PC-3 (cell line): Measurements from ENCODE around the gene NANP. TPM values are rescaled to one million over a fixed set of nuclear protein-coding genes. Genes with fewer than 3 reads are reported as not detected.

ENCODE experiments used
- ATAC-seq: fragments of 200-7000 bp; cut with Tn5 transposase; 2 replicates; pipeline ENCODE4 v1.9.1; 2020; ENCODE audit warnings: mild to moderate bottlenecking, moderate library complexity
- BruUV-seq: library from RNA; stranded (reverse); fragments of 400-500 nt; replicated peaks from 2 replicates; lab custom pipeline; 2021; lab: Mats Ljungman, UMichigan
- CTCF ChIA-PET: fragments of 300-600 bp; sonication (Branson Sonifier 250); formaldehyde crosslinking; loops from one replicate; lab custom pipeline; 2022; ENCODE audit warnings: antibody characterized with exemption; lab: Charles Lee
- POLR2A ChIA-PET: fragments of 300-600 bp; sonication (Branson Sonifier 250); formaldehyde crosslinking; loops from one replicate; lab custom pipeline; 2022; ENCODE audit warnings: antibody characterized with exemption; ENCODE audit not compliant: unreplicated experiment; lab: Charles Lee
- DNase-seq: peaks from one replicate; pipeline ENCODE4 v3.0.0-alpha.2; 2015
- H2AFZ ChIP-seq: fragments of 300-600 bp; sonication (generic); 2 replicates; pipeline ENCODE4 v1.6.0; 2016; ENCODE audit warnings: antibody characterized with exemption, low read length
- H3F3A ChIP-seq: fragments of 300-600 bp; sonication (generic); one replicate; pipeline ENCODE4 v1.6.0; 2017; ENCODE audit warnings: antibody characterized with exemption, low read length, control low read depth, mild to moderate bottlenecking; ENCODE audit not compliant: unreplicated experiment
- H3K27ac ChIP-seq: fragments of 300-600 bp; sonication (generic); 2 replicates; pipeline ENCODE4 v1.5.1; 2016; ENCODE audit warnings: mild to moderate bottlenecking, low read length
- H3K27me3 ChIP-seq: fragments of 300-600 bp; sonication (generic); 2 replicates; pipeline ENCODE4 v1.6.1; 2016; ENCODE audit warnings: low read length, mixed read lengths
- H3K36me3 ChIP-seq: fragments of 300-600 bp; sonication (generic); 2 replicates; pipeline ENCODE4 v1.6.1; 2016; ENCODE audit warnings: low read depth, mixed run types, low read length, mixed read lengths
- H3K4me1 ChIP-seq: fragments of 300-600 bp; sonication (generic); 2 replicates; pipeline ENCODE4 v1.5.1; 2016; ENCODE audit warnings: low read length; ENCODE audit not compliant: insufficient read depth
- H3K4me2 ChIP-seq: fragments of 300-600 bp; sonication (generic); 2 replicates; pipeline ENCODE4 v1.6.0; 2016; ENCODE audit warnings: low read length
- H3K4me3 ChIP-seq: fragments of 300-600 bp; sonication (generic); 2 replicates; pipeline ENCODE4 v1.5.1; 2016; ENCODE audit warnings: mild to moderate bottlenecking, low read length, mixed read lengths
- H3K79me2 ChIP-seq: fragments of 300-600 bp; sonication (generic); 2 replicates; pipeline ENCODE4 v1.6.1; 2017; ENCODE audit warnings: low read length, mixed read lengths
- H3K9ac ChIP-seq: fragments of 300-600 bp; sonication (generic); 2 replicates; pipeline ENCODE4 v1.6.0; 2016; ENCODE audit warnings: mild to moderate bottlenecking, low read length
- H3K9me2 ChIP-seq: fragments of 300-600 bp; sonication (generic); replicated peaks from 2 replicates; pipeline ENCODE4 v1.6.1; 2016; ENCODE audit warnings: mixed run types, low read length, mixed read lengths
- H3K9me3 ChIP-seq: fragments of 300-600 bp; sonication (generic); 2 replicates; pipeline ENCODE4 v1.6.1; 2016; ENCODE audit warnings: low read length, mixed read lengths
- H4K20me1 ChIP-seq: fragments of 300-600 bp; sonication (generic); 2 replicates; pipeline ENCODE4 v1.6.1; 2016; ENCODE audit warnings: low read length, mixed read lengths
- CTCF ChIP-seq: fragments of 300-600 bp; sonication (generic); conservative IDR thresholded peaks from 2 replicates; pipeline ENCODE4 v1.5.1; 2017; ENCODE audit warnings: antibody characterized with exemption, low read depth, mild to moderate bottlenecking, low read length
- EZH2 ChIP-seq: fragments of 300-600 bp; sonication (generic); IDR thresholded peaks from one replicate; pipeline ENCODE4 v1.6.1; 2017; ENCODE audit warnings: antibody characterized with exemption, mild to moderate bottlenecking, low read length; ENCODE audit not compliant: unreplicated experiment
- EZH2phosphoT487 ChIP-seq: fragments of 300-600 bp; sonication (generic); IDR thresholded peaks from 2 replicates; pipeline ENCODE4 v1.6.1; 2018; ENCODE audit warnings: mild to moderate bottlenecking, antibody characterized with exemption, low read length, borderline replicate concordance
- intact Hi-C: fragments of 100-400 bp; cut with micrococcal nuclease; formaldehyde crosslinking; loops from 2 replicates; pipeline ENCODE4 v1.9.0; 2023
- total RNA-seq: library from RNA; depleted of rRNA; stranded (reverse); fragments of >200 nt; gene quantifications from 2 replicates; pipeline ENCODE4 v1.2.3, GENCODE V29; 2014

The NANP gene
- total RNA-seq, 1 experiment from 2014 or later, result 10.7 TPM

GRCh38 chr20:25580711-25581110, 43.1 kb downstream of the NANP start:
- peak; percentile 49 for DNase-seq
- BruUV-seq, result no TSS peak
- no peak overlapping the region for H2AFZ ChIP-seq
- no peaks in the 10 kb centered on the region for H3K9me3 ChIP-seq
- ChIA-PET CTCF (no interaction called here), POLR2A (no interaction called here)
- H3K27me3 ChIP-seq, result no peaks in the 10 kb centered on the region
- no peaks in the 10 kb centered on the region for H4K20me1 ChIP-seq
- peaks cover 8% of the 10 kb centered on the region for H3K4me1 ChIP-seq
- intact Hi-C loops, result no loop called here
- ATAC-seq, result no peak
- no peak overlapping the region for H3K9ac ChIP-seq
- no peaks in the 10 kb centered on the region for H3K36me3 ChIP-seq
- H3K4me2 ChIP-seq, result no peak overlapping the region
- peaks cover 8% of the 10 kb centered on the region for H3K79me2 ChIP-seq
- H3K9me2 ChIP-seq, result no peaks in the 10 kb centered on the region
- no peak overlapping the region for H3K27ac ChIP-seq
- no peaks in the 10 kb centered on the region for H3F3A ChIP-seq
- no peak for TF ChIP-seq CTCF
- TF ChIP-seq EZH2, result no peak
- TF ChIP-seq EZH2phosphoT487, result no peak
- no peak overlapping the region for H3K4me3 ChIP-seq

GRCh38 chr20:25579081-25579770, 44.6 kb downstream of the NANP start:
- H4K20me1 ChIP-seq, result no peaks in the 10 kb centered on the region
- no peaks in the 10 kb centered on the region for H3K36me3 ChIP-seq
- POLR2A ChIA-PET, result no interaction called here
- ATAC-seq (no peak), DNase-seq (no peak)
- CTCF ChIA-PET, result no interaction called here
- H3K9me3 ChIP-seq, result no peaks in the 10 kb centered on the region
- no peak overlapping the region for H3K4me3 ChIP-seq
- no peaks in the 10 kb centered on the region for H3F3A ChIP-seq
- H3K27ac ChIP-seq, result no peak overlapping the region
- peaks cover 8% of the 10 kb centered on the region for H3K79me2 ChIP-seq
- no peak overlapping the region for H3K4me2 ChIP-seq
- H3K4me1 ChIP-seq, result peaks cover 6% of the 10 kb centered on the region; the same call in 1 of the 2 replicates
- H3K9ac ChIP-seq, result no peak overlapping the region
- no peaks in the 10 kb centered on the region for H3K9me2 ChIP-seq
- no peaks in the 10 kb centered on the region for H3K27me3 ChIP-seq
- no peak overlapping the region for H2AFZ ChIP-seq
- BruUV-seq, result no TSS peak
- intact Hi-C loops, result no loop called here
- no peak for TF ChIP-seq EZH2phosphoT487
- TF ChIP-seq EZH2, result no peak
- TF ChIP-seq CTCF, result no peak
